ENCODE data around the gene IPO11. TPM values are rescaled to one million over a fixed set of nuclear protein-coding genes. Genes with fewer than 3 reads are reported as not detected.
"Not testable (repeated sequence)": the region's sequence is repeated elsewhere in the genome, so short reads cannot be mapped to it uniquely, and the experiment has no call there.

IPO11 gene
- total RNA-seq, 1 donor from 2014 or later, result 20.2 TPM

GRCh38 chr5:62560786-62561185, 148.2 kb downstream of the IPO11 start:
- no peaks in the 10 kb centered on the region for H3K4me1 Mint-ChIP-seq (ENCODE audit: low read depth)
- peaks cover 5% of the 10 kb centered on the region for H3K36me3 Mint-ChIP-seq (ENCODE audit: low read depth)
- H3K9me3 Mint-ChIP-seq (ENCODE audit: low read depth), result peaks cover 5% of the 10 kb centered on the region
- H3K4me3 Mint-ChIP-seq (ENCODE audit: unreplicated experiment), result no peak overlapping the region
- H3K27me3 Mint-ChIP-seq (ENCODE audit: low read depth), result no peaks in the 10 kb centered on the region
- H3K27ac Mint-ChIP-seq (ENCODE audit: unreplicated experiment), result no peak overlapping the region
- TF ChIP-seq CTCF (IDR thresholded peaks at IDR 0.05), result no peak
- no peak for DNase-seq (ENCODE audit: low spot score)

GRCh38 chr5:62561896-62562295, 149.3 kb downstream of the IPO11 start:
- Mint-ChIP-seq H3K36me3 (ENCODE audit: low read depth) (peaks cover 7% of the 10 kb centered on the region), H3K4me1 (ENCODE audit: low read depth) (no peaks in the 10 kb centered on the region), H3K27me3 (ENCODE audit: low read depth) (no peaks in the 10 kb centered on the region), H3K27ac (ENCODE audit: unreplicated experiment) (no peak overlapping the region), H3K4me3 (ENCODE audit: unreplicated experiment) (no peak overlapping the region), H3K9me3 (ENCODE audit: low read depth) (peaks cover 6% of the 10 kb centered on the region)
- DNase-seq (ENCODE audit: low spot score), result no peak
- TF ChIP-seq CTCF (IDR thresholded peaks at IDR 0.05), result no peak

- no peak for DNase-seq (ENCODE audit: low spot score)
- H3K27me3 Mint-ChIP-seq (ENCODE audit: low read depth), result no peaks in the 10 kb centered on the region
Observed at GRCh38 chr5:62562867-62563266, 150.3 kb downstream of the IPO11 start.

DNA sequence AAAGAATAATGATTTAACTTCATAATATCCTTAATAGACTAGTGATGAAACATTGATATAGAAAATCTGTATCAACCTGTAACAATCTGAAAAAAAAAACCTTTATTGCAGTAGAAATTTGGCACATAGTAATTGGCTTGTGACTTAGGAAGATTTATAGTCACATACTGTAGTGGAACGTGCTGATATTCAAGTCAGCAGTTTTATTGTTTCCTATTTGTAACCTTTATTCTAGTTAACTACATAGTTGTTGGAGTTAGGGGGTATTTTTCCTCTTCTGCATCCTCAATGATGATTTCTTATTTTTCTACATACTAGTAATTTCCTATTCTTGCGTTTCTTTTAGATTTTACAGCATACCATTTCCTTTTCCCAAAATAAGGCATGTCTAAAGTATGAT, 151.5 kb downstream of the IPO11 start:
- H3K27ac Mint-ChIP-seq (ENCODE audit: unreplicated experiment), result no peak overlapping the region
- H3K4me3 Mint-ChIP-seq (ENCODE audit: unreplicated experiment), result no peak overlapping the region
- peaks cover 13% of the 10 kb centered on the region for H3K9me3 Mint-ChIP-seq (ENCODE audit: low read depth)
- peaks cover 22% of the 10 kb centered on the region for H3K36me3 Mint-ChIP-seq (ENCODE audit: low read depth)
- no peak for DNase-seq (ENCODE audit: low spot score)
- TF ChIP-seq CTCF (IDR thresholded peaks at IDR 0.05), result no peak
- H3K27me3 Mint-ChIP-seq (ENCODE audit: low read depth), result no peaks in the 10 kb centered on the region
- peaks cover under 1% of the 10 kb centered on the region for H3K4me1 Mint-ChIP-seq (ENCODE audit: low read depth)

More at GRCh38 chr5:62562867-62563266, 150.3 kb downstream of the IPO11 start:
- Mint-ChIP-seq H3K36me3 (ENCODE audit: low read depth) (peaks cover 13% of the 10 kb centered on the region), H3K9me3 (ENCODE audit: low read depth) (peaks cover 13% of the 10 kb centered on the region), H3K4me3 (ENCODE audit: unreplicated experiment) (no peak overlapping the region), H3K27ac (ENCODE audit: unreplicated experiment) (no peak overlapping the region), H3K4me1 (ENCODE audit: low read depth) (no peaks in the 10 kb centered on the region)
- no peak for TF ChIP-seq CTCF (IDR thresholded peaks at IDR 0.05)

DNA sequence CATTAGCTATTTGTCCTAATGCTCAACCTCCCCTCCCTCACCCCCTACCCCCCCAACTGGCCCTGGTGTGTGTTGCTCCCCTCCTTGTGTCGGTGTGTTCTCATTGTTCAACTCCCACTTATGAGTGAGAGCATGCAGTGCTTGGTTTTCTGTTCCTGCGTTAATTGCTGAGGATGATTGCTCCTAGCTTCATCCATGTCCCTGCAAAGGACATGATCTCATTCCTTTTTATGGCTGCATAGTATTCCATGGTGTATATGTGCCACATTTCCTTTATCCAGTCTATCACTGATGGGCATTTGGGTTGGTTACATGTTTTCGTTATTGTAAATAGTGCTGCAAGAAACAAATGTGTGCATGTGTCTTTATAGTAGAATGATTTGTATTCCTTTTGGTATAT, 153.2 kb downstream of the IPO11 start:
- H3K36me3 Mint-ChIP-seq (ENCODE audit: low read depth), result peaks cover 22% of the 10 kb centered on the region

GRCh38 chr5:62568143-62568542, 155.6 kb downstream of the IPO11 start:
- Mint-ChIP-seq H3K27ac (ENCODE audit: unreplicated experiment) (no peak overlapping the region), H3K27me3 (ENCODE audit: low read depth) (no peaks in the 10 kb centered on the region), H3K4me1 (ENCODE audit: low read depth) (peaks cover 4% of the 10 kb centered on the region), H3K4me3 (ENCODE audit: unreplicated experiment) (no peak overlapping the region), H3K9me3 (ENCODE audit: low read depth) (peaks cover 13% of the 10 kb centered on the region), H3K36me3 (ENCODE audit: low read depth) (peaks cover 20% of the 10 kb centered on the region)
- TF ChIP-seq CTCF (IDR thresholded peaks at IDR 0.05), result no peak
- DNase-seq (ENCODE audit: low spot score), result no peak

More for the DNA sequence above, 153.2 kb downstream of the IPO11 start:
- H3K4me1 Mint-ChIP-seq (ENCODE audit: low read depth); H3K4me3 Mint-ChIP-seq (ENCODE audit: unreplicated experiment); H3K27ac Mint-ChIP-seq (ENCODE audit: unreplicated experiment); DNase-seq (ENCODE audit: low spot score); H3K27me3 Mint-ChIP-seq (ENCODE audit: low read depth): not testable (repeated sequence)
- peaks cover 13% of the 10 kb centered on the region for H3K9me3 Mint-ChIP-seq (ENCODE audit: low read depth)

Measured in chondrocyte (in vitro differentiated cells).